Measurements from ENCODE around the gene MZF1. TPM values are rescaled to one million over a fixed set of nuclear protein-coding genes. Genes with fewer than 3 reads are reported as not detected.
A peak's percentile ranks its signal among the peaks of the same experiment; 100 is the strongest.

Gene MZF1
- total and polyA plus RNA-seq, 2 donors (not counting 3 experiments of a cell fraction or from before 2014, with no cell fraction given): 26.4 to 30.8 TPM

GRCh38 chr19:58554494-58555368 lies 18.4 kb downstream of the MZF1 start, which contains the start of gene CHMP2A:
CHMP2A (minus strand) TSS chr19:58555105; CDS start chr19:58554212, 893 bp downstream.
- H4K20me1 ChIP-seq (replicated peaks; ENCODE audit: control insufficient read depth, extremely low read depth, insufficient read depth, low read length): no peaks in the 10 kb centered on the region
- H3K9me3 ChIP-seq (replicated peaks; ENCODE audit: control insufficient read depth, insufficient read depth, low read length): no peaks in the 10 kb centered on the region
- peak; percentile 99 for TF ChIP-seq POLR2AphosphoS5 (IDR thresholded peaks at IDR 0.05; ENCODE audit: insufficient read depth, low read depth, low read length)
- peak; percentile 94 for TF ChIP-seq POLR2A (IDR thresholded peaks at IDR 0.05; ENCODE audit: low read depth, low read length)
- no peak for TF ChIP-seq CTCF (IDR thresholded peaks at IDR 0.05; ENCODE audit: extremely low read depth in 1 of 2, insufficient read depth in 1 of 2, low read depth in 1 of 2, low read length in 2 of 2)
- TF ChIP-seq MAX (IDR thresholded peaks at IDR 0.05; ENCODE audit: insufficient read depth, insufficient read length): peak; percentile 32
- no peak for TF ChIP-seq EZH2 (IDR thresholded peaks at IDR 0.05; ENCODE audit: borderline replicate concordance, low read depth, low read length, severe bottlenecking)
- TF ChIP-seq JUN (IDR thresholded peaks at IDR 0.05; ENCODE audit: borderline replicate concordance, insufficient read depth, insufficient read length, low read depth): no peak
- H3K4me2 ChIP-seq (ENCODE audit: insufficient read depth, low read length): peak within 1 kb of the TSS; percentile 72
- no peak within 1 kb of the TSS for H2AFZ ChIP-seq (ENCODE audit: low read depth, low read length)
- ChIA-PET POLR2A (interaction anchor here (0.8 to 3.1 kb wide), 3 partner anchors 11 to 41 kb away, joined by 4 to 17 read pairs (median 4); partner anchors contain the start of gene TRIM28), CTCF (interaction anchor here (0.9 to 3.7 kb wide), 7 partner anchors 10 to 41 kb away, joined by 3 to 60 read pairs (median 9); partner anchors contain the start of genes MZF1 and ZBTB45)
- intact Hi-C loops (cut with micrococcal nuclease) (loop anchor here (1.0 kb wide), 2 partner anchors 10 to 35 kb away; partner anchors contain the start of genes TRIM28 and ZBTB45), dilution Hi-C loops (cut with MboI; ENCODE audit: extremely low pct_ligation_motif_present, low sequenced_read_pairs) (no loop called here)
- peak within 1 kb of the TSS; percentile 54 for H3K27ac ChIP-seq (ENCODE audit: insufficient read depth, low read depth, low read length)
- no peaks in the 10 kb centered on the region for H3K27me3 ChIP-seq (ENCODE audit: control insufficient read depth in 2 of 2, insufficient read depth in 2 of 2, low read length in 2 of 2)
- peaks cover 31% of the 10 kb centered on the region for H3K4me1 ChIP-seq (ENCODE audit: control insufficient read depth, extremely low read depth, insufficient read depth, low read length)
- H3K9ac ChIP-seq (replicated peaks; ENCODE audit: extremely low read depth, insufficient read depth, low read length): peak within 1 kb of the TSS; percentile 66
- peaks cover 23% of the 10 kb centered on the region for H3K79me2 ChIP-seq (ENCODE audit: control insufficient read depth, insufficient read depth, low read length)
- peak within 1 kb of the TSS; percentile 35 to 62 (median 49) for H3K4me3 ChIP-seq (replicated peaks in 1 of 3; ENCODE audit: insufficient read depth in 1 of 3, low read depth in 1 of 3, low read length in 3 of 3)
- TSS peak; percentile 53 for BruUV-seq (replicated peaks)
- peaks cover 14 to 35% of the 10 kb centered on the region in 2 experiments for H3K36me3 ChIP-seq (ENCODE audit: control insufficient read depth in 2 of 2, extremely low read depth in 1 of 2, insufficient read depth in 2 of 2, low read length in 2 of 2)
- no peaks in the 10 kb centered on the region for H3K9me1 ChIP-seq (replicated peaks; ENCODE audit: control insufficient read depth, extremely low read depth, insufficient read depth, low read length)
- peak; percentile 97 for DNase-seq (ENCODE audit: low read depth, low spot score)
- FAIRE-seq: peak; percentile 93
